K562 (cell line): ENCODE measurements around the gene OCEL1. TPM values are rescaled to one million over a fixed set of nuclear protein-coding genes. Genes with fewer than 3 reads are reported as not detected.

Source experiments
- CEBPG ChIP-seq, 3 experiments: fragments of 200-800 bp in 1 of 3; sonication (Bioruptor generic) in 1 of 3; sonication (generic) in 1 of 3; formaldehyde crosslinking in 1 of 3; IDR thresholded peaks in 2 of 3; conservative IDR thresholded peaks in 1 of 3; 2 replicates each; pipeline versions ENCODE4 v1.6.1 to v1.8.0; 2016 to 2022; ENCODE audit warnings: missing compliant biosample characterization in 2 of 3, missing genetic modification characterization in 2 of 3, mild to moderate bottlenecking in 1 of 3, missing genetic modification reagents in 1 of 3
- CHAMP1 ChIP-seq: fragments of 450-650 bp; IDR thresholded peaks from 2 replicates; pipeline ENCODE4 v1.6.1; 2016; ENCODE audit warnings: mild to moderate bottlenecking
- CTBP1 ChIP-seq: fragments of 450-650 bp; IDR thresholded peaks from 2 replicates; pipeline ENCODE4 v1.6.1; 2016; ENCODE audit warnings: borderline replicate concordance
- FOXM1 ChIP-seq, 2 experiments: fragments of 450-650 bp in 1 of 2; sonication (generic) in 1 of 2; formaldehyde crosslinking in 1 of 2; IDR thresholded peaks; 2 replicates each; pipeline versions ENCODE4 v1.6.1 to v1.9.0; 2017 to 2022; ENCODE audit warnings: low read depth in 2 of 2, mild to moderate bottlenecking in 2 of 2, missing genetic modification reagents in 1 of 2, moderate library complexity in 1 of 2
- HNRNPL ChIP-seq: fragments of 200-400 bp; formaldehyde crosslinking; IDR thresholded peaks from 2 replicates; pipeline ENCODE4 v1.6.1; 2017; ENCODE audit warnings: low read depth, mild to moderate bottlenecking, low read length
- KDM1A ChIP-seq, 2 experiments: fragments of 450-650 bp; IDR thresholded peaks; 2 replicates each; pipeline ENCODE4 v1.6.1; 2016; ENCODE audit warnings: mild to moderate bottlenecking in 2 of 2
- MXD1 ChIP-seq: fragments of 250-450 bp; sonication (Bioruptor Pico); IDR thresholded peaks from 2 replicates; pipeline ENCODE4 v1.8.0; 2021; ENCODE audit warnings: borderline replicate concordance, mild to moderate bottlenecking, moderate library complexity; ENCODE audit not compliant: poor library complexity, severe bottlenecking
- RFX1 ChIP-seq: fragments of 450-650 bp; IDR thresholded peaks from 2 replicates; pipeline ENCODE4 v1.6.1; 2016; ENCODE audit warnings: mild to moderate bottlenecking, moderate library complexity
- THAP12 ChIP-seq: fragments of 250-450 bp; sonication (Bioruptor Pico); IDR thresholded peaks from 2 replicates; pipeline ENCODE4 v1.9.0; 2021; ENCODE audit warnings: mild to moderate bottlenecking, inconsistent platforms
- THRA ChIP-seq: fragments of 450-650 bp; IDR thresholded peaks from 2 replicates; pipeline ENCODE4 v1.6.1; 2017; ENCODE audit warnings: mild to moderate bottlenecking, moderate library complexity
- ZBTB5 ChIP-seq: fragments of 450-650 bp; IDR thresholded peaks from 2 replicates; pipeline ENCODE4 v1.6.1; 2017; ENCODE audit warnings: antibody characterized with exemption
- ZNF518B ChIP-seq: fragments of 250-450 bp; sonication (Bioruptor Pico); IDR thresholded peaks from 2 replicates; pipeline ENCODE4 v1.5.0; 2021; ENCODE audit warnings: mild to moderate bottlenecking, moderate library complexity
- polyA plus RNA-seq, 8 experiments: library from polyadenylated mRNA; depleted of rRNA in 4 of 8; stranded (reverse) in 5 of 8; unstranded in 3 of 8; fragments of >200 nt; fragmentation: Nextera tagmentation in 2 of 8; fragmentation: Illumina TruSeq in 1 of 8; extraction: Ambion mirVana in 2 of 8; extraction: Trizol in 1 of 8; gene quantifications; 2 replicates each; pipeline versions ENCODE4 v1.2.1 to v1.2.3, GENCODE V29; 2011 to 2014; ENCODE audit warnings: inconsistent platforms in 1 of 8, missing spikeins in 1 of 8
- total RNA-seq, 7 experiments: library from RNA; depleted of rRNA in 6 of 7; stranded (reverse); fragments of >200 nt in 6 of 7; fragmentation: Illumina TruSeq in 2 of 7; extraction: Trizol in 2 of 7; gene quantifications; 2 replicates each; pipeline versions ENCODE4 v1.2.1 to v1.2.3, GENCODE V29; 2011 to 2021; ENCODE audit warnings: low replicate concordance in 1 of 7

OCEL1 gene
- total and polyA plus RNA-seq, 9 of the 15 experiments (the other 6 are each of a cell fraction or from before 2014, with no cell fraction given) = 8.0 to 38.0 (median 12.4) TPM

- TF ChIP-seq THAP12 (CRISPR knock-in tag) = 0 out of 2 replicates have a peak, but pooled peaks have one; percentile 53
- no peak for TF ChIP-seq HNRNPL
- TF ChIP-seq CTBP1 = peak; percentile 21; the same call in 1 of the 2 replicates
- TF ChIP-seq ZNF518B (CRISPR knock-in tag) = no peak
- TF ChIP-seq CEBPG (CRISPR knock-in tag; IDR thresholded peaks at IDR 0.05) = no peak
- no peak for TF ChIP-seq CEBPG (tag; conservative IDR thresholded peaks at IDR 0.05 in 1 of 2, IDR thresholded peaks at IDR 0.05 in 1 of 2)
- TF ChIP-seq FOXM1 (IDR thresholded peaks at IDR 0.05; ENCODE audit: low read depth) = peak; percentile 97
- TF ChIP-seq FOXM1 (CRISPR knock-in tag; IDR thresholded peaks at IDR 0.05; ENCODE audit: low read depth) = no peak
- TF ChIP-seq KDM1A (IDR thresholded peaks at IDR 0.05) = no peak
- peak; percentile 81; the same call in 1 of the 2 replicates for TF ChIP-seq ZBTB5
- no peak for TF ChIP-seq THRA
- TF ChIP-seq MXD1 (CRISPR knock-in tag) = no peak
- TF ChIP-seq RFX1 = no peak
- TF ChIP-seq CHAMP1 = no peak
Measured at GRCh38 chr19:17266975-17267788, 41.2 kb downstream of the OCEL1 start, which contains the start of gene BABAM1 (continued).
